ENCODE measurements around the gene EBF3. TPM values are rescaled to one million over a fixed set of nuclear protein-coding genes. Genes with fewer than 3 reads are reported as not detected.
"Not testable (repeated sequence)": the region's sequence is repeated elsewhere in the genome, so short reads cannot be mapped to it uniquely, and the experiment has no call there.

The EBF3 gene
- polyA plus RNA-seq, 10 donors = 62.5 to 103 (median 69.3) TPM

DNA sequence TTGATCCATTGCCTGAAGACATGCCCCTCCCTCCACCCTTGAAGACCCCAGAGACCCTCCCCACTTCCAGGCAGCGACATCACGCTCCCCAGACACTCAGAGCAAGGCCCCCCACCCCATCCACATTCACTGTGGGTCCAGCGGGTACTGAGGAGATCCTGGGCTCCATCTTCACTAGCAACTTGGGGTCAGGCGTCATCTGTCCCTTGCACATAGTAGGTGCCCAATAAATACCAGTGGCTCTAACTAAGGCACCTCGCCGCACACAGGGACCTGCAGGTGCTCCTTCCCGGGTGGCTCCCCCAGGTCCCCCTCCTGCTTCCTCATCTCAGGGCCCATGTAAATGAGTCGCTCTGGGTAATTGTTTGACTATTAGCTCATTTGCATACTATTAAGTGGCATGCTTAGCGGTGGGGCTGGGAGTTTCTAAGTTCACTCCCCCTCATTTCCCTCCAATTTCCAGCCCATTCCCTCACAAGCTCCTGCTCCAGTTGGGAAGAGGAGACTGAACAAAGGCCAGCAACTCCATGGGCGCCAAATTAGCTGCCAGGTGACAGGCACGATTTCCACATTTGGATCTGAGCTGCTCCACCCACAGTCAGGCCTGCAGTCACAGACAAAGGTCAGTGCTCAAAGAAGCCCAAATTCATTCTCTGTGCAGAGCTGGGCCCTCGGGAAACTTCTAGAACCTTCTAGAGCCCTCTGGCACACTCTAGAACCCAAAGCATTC, 29.7 kb downstream of the EBF3 start:
- DNase-seq = no peak

DNA sequence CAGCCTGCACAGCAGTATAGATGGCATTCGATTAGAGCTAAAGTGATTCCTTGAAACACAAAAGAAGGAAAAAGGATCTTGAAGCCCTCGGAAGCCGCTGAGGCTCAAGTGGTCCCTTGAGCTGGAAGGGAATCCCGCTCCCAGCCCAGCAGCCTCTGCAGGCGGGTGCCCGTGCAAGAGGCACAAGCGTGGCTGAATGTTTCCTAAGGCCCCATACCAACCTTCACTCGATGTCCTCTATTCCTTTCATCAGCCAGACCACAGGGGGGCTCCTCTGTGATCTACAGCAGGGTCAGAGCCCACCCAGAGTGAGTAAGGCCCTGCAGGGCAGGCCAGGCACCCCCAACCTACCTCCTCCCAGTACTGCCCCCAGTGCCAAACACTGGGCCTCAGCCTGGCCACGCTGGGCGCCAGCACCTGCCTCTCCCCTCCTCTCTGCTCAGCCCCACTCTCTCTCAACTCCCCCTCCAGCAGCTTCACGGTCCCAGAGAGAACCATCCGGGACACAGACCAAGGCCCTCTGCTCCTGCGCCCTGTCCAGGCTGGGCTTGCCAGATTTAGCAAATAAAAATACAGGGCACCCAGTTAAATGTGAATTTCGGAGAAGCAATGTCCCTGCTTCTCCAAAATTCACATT, 30.5 kb downstream of the EBF3 start:
- no peak for DNase-seq

DNA sequence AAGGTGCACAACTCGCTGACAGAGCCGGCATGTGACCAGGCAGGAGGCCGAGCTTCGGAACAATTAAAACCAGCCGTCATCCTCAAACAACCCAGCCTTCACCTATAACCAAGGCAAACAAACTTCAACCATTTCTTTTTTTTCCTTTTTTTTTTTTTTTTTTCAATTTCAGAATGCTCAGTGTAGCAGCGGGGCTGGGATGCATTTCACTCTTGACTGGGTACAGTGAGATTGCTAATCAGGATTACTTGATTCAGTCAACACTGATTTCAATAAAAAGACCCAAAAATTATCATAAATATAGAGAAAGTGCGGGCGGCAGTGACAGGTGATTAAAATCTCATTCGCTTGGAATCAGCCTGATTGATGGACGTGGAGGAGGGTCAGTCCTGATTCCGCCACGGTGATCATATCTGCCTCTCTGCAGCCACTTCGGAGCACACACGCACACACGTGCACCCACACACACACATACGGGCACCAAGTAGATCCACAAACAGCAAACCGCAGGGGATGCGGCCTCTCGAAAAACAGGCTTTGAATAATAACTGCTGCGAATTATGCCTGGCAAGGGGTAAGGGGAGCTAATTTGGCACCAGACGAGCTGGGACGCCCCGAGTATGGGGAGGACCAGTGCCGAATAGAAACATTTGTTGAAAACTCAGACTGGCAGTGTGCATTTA, 31.2 kb downstream of the EBF3 start:
- no peak for DNase-seq

DNA sequence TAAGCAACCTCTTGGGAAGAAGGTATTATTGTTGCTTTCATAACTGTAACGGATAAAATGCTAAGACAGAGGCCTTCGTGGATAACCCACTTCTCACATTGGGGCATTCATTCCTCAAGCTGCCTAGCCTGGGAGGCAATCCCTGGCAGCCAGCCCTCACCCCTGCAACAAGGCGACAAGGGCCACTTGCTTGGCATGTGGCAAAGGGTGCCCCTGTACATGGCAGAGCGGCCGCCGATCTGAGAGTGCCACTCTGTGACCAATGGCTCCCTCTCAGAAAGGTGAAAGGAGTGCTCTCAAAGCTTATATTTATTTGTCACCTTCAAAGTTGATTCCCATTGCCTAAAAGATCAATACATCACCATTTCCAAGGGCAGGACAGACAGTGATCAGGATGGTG, 31.9 kb downstream of the EBF3 start:
- no peak for DNase-seq

DNA sequence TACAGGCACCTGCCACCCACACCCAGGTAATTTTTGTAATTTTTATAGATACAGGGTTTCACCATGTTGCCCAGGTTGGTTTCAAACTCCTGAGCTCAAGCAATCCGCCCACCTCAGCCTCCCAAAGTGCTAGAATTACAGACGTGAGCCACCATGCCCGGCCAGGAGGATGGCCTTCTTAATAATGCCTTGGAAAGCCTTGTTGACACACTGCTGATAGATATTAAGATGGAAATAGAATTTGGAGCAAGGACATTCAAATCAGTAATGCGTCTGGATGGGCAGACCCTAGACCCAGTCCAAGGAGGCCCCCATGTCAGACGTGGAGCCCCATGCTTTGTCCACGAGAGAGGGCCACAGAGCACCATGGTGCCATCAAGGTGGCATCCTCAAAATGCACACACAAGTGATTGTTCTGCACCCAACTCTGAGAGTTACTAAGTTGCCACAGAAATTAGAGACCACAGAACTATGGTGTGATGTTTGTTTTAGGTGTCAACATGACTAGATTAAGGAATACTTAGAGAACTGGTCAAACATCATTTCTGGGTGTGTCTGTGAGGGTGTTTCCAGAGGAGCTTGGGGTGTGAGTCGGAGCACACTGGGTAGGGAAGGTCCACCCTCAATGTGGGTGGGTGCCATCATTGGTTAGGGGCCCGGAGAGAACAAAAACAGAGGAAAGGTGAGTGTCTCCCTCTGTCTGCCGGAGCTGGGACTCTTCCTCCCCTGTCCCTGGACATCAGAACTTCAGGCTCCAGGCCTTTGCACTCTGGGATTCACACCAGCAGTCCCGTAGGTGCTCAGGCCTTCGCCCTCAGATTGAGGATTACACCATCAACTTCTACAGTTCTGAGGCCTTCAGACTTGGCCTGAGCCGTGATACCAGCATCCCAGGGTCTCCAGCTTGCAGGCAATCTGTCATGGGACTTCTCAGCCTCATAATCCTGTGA, 34.5 kb downstream of the EBF3 start:
- DNase-seq = no peak

DNA sequence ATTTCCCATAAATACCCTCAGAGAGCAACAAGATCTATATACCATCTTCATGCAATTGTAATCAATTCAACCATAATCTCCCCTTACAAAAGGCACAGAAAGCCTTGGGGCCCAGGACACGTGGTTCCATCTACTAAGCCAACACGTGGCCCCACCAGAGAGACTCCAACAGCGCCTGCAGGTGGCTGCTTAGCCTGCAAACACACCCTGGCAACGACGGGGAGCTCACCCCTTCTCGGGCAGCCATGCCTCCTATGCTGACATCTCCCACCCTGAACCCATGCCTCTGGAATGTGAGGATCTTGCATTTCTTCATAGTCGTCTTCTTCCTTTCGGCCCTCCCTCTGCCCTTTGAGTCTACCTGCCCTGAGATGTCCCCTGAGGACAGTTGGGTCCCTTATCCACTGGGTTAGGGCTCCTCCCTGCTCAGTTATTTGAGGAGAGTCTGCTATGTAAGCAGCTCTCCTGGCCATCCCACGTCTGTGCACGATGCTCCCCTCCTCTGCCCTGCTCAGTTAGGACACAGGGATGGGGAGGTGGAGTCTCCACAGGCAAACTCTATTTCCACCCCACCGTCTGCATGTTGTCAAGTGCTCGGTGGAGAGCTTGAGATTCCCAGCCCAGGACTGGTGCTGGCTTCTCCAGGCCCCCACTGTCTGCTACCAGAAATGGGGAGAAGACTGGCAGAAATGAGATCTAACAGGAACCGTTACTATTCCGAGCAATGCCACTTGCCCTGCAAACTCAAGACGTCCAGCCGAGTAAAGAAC, 36.5 kb downstream of the EBF3 start:
- no peak for DNase-seq

DNA sequence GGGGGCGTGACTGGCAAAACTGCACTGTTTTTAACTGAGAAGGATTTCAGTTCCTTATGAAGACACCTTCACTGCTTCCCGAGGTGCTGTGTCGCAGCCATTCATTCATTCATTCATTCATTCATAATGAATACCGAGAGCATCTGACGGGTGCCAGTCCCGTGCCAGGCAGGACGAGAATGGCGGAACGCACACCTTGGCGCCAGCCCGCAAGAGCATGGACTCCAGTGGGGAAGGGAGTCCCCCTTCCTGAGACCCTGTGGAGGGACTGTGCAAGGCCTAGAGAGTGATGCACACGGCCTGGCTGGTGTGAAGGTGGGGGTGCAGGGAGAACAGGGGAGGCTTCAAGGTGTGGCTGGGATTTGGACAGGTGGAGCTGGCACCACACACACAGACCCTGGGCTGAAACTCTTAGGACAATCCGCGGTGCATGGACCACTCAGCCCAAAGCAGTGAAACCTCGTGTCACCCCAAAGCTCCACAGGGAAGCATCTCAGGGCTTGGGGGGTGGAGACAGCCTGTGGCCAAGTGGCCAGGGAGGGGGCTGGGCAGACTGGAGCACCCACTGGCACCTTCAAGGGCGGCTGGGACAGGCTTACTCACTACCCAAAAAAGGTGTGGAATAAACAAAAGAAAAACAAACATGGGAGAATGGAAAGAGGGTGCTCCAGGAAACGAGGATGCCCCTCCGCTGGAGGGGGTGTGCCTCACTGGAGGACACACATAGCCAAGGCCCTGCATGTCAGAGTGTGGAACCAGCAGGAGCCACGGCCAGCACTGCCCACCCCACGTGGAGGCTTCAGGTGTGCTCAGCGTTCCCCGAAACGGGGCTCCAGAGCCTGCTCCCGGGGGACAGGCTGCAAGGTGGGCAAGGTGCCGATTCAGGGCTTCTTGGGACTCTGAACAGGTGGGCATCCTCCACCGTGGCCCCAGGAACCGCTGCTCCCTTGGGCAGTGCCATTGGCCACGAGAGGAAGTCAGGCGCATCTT, 37.7 kb downstream of the EBF3 start:
- no peak for DNase-seq

DNA sequence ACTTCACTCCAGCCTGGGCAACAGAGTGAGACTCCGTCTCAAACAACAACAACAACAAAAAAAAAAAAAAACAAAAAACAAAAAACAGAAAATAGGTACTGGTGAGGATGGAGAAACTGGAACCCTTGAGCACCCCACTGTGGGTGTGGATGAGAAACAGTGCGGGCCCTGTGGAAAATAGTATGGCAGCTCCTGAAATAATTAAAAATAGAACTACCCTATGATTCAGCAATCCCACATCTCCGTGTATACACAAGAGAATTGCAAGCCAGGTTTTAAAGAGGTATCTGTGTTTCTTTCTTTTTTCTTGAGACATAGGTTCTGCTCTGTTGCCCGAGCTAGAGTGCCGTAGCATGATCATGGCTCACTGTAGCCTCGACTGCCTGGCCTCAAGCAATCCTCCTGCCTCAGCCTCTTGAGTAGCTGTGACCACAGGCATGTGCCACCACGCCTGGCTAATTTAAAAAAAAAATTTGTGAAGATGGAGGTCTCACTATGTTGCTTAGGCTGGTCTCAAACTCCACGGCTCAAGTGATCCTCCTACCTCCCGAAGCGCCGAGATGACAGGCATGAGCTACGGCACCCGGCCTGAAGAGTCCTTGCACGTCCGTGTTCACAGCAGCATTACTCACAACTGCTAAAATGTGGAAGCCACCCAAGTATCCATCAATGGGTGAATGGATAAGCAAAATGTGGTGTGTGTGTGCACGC, 39.5 kb downstream of the EBF3 start:
- no peak for DNase-seq

DNA sequence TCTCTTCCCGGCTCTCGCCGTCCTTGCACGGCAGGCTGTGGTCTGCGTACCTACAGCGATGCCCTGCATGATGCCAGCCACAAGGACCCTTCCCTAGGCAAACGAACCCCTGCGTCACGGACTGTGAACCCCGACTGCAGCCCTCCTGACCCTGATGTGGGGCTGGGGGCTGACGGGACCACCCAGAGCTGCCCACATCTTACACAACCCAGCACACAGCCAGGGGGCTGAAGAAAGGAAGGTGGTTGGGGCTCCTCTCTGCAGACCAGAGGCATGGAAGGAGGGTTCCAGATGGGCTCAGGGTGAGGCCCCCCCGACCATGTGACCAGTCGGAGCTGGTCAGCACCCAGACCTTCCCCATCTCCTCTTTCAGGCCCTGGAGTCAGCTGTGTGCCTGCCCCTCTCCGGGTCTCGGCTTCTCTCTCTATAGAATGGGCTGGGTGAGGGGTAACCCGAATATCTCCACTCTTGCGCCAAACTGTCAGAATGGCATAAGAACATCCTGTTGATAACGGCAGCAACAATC, 41.4 kb downstream of the EBF3 start:
- DNase-seq = no peak

DNA sequence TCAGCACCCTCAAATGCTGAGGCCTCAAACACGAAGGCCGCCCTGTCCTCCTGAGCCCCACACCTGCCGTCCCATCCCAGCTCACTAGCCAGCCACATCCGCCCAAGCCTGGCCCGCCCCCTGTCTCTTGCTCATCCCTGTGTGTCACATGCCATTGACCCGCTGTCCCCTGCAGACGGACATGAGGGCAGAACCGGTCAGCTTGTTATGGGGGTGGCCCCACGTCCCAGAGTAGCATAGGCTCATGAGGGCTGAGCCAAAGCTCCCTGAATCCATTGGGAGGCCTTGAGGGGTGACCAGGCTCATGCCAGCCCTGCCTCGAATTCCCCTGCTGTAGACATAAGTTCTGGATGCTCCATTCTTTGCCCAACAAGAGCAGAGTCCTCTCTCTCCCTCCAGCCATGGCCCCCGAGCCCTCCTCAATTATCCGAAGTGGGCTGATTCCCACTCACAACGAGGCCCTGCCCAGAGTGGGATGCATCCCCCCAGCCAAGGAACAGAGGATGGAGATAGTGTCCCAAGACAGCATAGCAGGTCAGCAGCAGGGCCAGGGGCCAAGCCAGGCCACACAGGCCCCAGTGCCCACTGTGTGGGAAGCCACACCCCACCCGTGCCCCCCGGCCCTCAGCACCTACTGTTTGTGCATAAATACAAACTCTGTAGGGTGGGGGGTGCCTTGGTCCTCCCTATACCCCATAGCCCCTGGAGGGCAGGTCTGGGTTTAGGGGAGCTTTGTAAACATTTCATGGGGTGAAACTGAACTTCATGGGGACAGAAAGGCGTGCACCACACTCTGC, 42.1 kb downstream of the EBF3 start:
- no peak for DNase-seq

DNA sequence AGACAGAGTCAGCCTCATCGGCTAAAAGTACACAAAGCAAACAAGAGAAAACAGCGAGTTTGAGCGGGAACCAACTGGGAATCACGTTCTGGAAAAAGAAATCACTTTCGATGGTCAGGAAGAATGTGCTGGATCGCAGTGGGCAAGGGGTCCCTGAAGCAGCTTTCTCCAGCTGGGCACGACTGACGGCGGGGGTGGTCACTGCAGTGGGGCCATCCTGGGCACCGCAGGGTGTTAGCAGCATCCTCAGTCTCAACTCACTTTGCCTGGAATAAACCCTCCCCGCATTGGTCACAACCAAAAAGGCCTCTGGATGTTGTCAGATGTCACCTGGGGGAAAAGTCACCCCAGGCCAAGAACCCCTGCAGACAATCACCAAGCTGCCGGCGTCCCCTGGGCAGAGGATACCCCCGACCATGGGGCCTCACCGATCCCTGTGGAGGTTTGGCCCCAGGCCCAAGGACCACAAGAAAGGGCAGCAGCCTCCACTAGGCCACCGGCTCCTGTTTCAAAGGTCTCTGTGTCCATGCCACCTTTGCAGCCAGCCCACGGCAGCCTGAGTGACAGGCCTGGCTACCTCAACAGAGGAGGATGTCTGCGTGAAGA, 42.9 kb downstream of the EBF3 start:
- DNase-seq = no peak

DNA sequence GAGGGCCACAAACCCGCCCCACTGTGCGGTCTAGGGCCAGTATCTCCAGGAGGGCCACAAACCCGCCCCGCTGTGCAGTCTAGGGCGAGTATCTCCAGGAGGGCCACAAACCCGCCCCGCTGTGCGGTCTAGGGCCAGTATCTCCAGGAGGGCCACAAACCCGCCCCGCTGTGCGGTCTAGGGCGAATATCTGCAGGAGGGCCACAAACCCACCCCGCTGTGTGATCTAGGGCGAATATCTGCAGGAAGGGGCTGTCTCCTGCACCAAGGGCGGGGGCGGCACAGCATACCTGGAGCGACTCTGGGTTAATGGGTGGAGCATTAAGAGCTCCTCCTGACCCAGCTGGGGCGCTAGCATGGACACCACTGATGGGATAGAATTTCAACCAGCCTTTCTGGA, 43.9 kb downstream of the EBF3 start:
- not testable (repeated sequence) for DNase-seq

DNA sequence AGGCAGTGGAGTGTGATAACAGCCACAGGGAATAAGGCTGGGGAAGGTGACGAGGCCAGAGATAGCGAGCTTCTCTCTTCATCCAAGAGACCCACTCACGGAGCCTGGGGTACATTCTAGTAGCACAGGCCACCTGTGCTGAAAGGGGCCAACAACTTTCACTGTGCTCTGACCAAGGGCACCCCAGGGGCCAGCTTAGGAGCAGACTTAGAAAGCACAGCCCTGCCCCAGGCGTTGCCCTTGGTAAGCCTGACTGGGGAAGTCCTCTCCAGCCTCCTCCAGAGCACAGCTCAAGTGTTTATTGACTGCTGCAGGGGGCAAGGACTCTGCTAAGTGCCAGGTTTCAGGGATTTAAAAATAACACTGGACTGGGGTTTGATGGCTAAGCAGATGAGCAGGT, 44.7 kb downstream of the EBF3 start:
- no peak for DNase-seq

DNA sequence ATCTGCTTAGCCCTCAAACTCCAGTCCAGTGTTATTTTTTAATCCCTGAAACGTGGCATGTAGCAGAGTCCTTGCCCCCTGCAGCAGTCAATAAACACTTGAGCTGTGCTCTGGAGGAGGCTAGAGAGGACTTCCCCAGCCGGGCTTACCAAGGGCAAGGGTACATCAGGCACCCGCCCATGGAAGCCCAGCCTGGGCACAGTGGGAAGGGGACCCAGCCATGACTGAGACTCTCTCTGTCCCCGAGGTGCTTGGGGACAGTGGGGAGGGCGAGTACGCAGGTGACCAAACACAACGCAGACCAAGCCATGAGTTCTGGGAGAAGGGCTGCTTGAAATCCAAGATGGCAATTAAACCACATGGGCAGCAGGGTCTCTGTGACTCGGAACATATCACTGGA, 45.2 kb downstream of the EBF3 start:
- no peak for DNase-seq

DNA sequence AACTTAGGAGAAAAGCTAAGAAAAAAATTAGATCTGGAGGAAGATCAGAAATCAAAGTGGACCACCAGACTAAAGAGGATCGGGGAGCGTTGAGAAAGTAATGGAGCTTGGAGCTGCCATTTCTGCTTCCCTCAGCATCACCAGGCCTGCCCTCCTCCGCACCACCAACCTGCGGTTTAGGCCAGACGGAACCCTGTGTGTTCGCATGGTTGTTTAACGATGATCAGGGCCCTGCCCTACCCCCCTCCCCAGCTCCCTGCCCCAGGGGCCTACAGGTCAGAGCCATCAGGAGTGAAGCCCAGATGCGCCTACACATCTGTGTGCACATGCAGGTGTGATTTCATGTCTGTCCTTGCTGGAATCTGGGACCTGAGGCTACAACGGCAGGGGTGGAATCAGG, 45.7 kb downstream of the EBF3 start:
- no peak for DNase-seq

DNA sequence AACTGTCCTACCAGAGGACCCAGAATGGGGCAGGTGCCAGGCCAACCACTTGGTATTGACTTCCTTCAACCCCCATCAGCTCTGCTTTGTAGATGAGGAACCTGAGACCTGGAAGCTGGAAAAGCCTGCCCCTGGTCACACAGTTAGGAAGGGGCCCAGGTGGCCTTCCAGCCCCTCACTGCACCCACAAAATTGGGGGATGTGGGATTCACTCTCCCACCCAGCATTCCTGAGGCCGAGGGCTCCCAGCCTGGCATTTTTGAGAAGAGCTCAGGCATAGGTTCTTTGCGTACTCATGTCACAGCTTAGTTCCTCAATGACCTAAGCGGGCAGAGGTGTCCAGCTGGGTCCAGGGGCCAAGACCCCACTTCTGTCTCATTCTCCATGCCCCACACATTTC, 46.1 kb downstream of the EBF3 start:
- DNase-seq = no peak

DNA sequence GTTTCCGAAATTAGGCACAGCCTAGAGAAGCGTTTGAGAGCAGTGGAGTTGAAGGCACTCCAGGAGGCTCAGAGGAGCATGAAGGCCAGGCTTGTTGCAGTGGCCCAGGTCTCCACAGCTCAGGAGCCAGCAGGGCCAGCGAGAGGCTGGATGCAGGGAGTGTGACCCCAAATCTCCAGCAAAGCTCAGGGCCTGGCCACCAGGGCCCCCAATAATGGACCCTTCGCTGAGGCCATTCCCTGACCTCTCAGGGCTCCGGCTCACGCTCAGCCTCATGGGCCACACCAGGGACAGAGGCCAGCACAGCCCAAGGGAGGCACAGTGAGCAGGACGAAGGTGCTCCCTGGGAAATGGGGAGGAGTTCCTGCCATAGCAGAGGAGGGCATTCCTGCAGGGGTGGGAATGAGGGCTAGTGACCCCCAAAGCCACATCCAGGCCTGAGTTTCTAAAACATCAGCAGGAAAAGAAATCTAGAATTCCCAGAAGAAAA, 47.5 kb downstream of the EBF3 start:
- no peak for DNase-seq
